ENCODE measurements around the gene CIPC. TPM values are rescaled to one million over a fixed set of nuclear protein-coding genes. Genes with fewer than 3 reads are reported as not detected.
A peak's percentile ranks its signal among the peaks of the same experiment; 100 is the strongest.

CIPC gene
- total RNA-seq, 1 experiment from 2014 or later: 12.9 TPM

- DNase-seq (ENCODE audit: low read depth): no peak
Measured at GRCh38 chr14:77151245-77151644, 53.2 kb downstream of the CIPC start.

DNA sequence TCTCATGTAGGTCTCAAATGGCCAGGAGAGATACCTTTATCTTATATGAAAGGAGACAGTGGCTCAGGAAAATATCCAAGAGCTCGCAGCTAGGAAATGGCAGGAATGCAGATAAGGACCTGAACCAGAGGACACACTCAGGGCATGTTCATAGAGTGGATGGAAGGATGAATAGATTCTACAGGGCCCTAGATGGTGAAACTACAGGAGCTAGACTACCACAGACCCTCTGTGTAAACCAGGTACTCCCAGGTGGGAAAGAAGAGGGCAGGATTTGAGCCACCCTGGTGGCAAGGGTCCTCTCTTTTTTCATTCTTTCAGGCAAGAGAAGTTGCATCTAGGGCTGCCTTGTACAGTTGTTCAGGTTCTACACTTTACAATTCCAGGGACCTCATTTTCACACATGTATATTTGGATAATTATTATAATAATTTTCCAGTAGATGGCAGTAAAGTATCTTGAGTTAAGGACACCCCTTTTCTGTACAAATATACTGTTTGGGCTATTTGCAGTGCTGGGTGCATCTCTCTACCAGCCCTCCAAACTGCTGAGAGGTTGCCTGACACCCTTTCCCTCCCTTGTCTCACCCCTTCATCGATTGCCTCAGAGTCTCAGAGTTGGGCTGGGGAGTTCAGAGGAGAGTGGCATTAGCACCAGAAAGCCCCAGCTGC lies 54.0 kb downstream of the CIPC start:
- DNase-seq (ENCODE audit: low read depth): peak; percentile 29

DNA sequence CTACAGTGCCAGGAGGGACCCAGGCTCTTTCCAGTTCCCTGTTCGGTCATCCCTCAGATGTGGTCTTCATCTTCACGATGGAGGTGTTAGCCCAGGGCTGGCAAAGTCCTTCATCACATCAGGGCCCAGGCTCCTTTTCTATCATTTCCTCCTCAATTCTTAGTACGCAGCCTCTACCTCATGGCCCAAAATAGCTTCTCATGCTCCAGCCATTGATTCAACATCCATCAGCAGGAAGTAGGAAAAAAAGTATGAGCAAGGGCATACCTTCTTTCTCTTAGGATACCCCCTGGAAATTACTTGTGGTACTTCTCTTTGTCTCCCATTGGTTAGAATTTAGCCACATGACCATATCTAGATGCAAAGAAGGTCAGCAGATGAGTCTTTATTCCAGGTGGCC lies 55.7 kb downstream of the CIPC start:
- no peak for DNase-seq (ENCODE audit: low read depth)

GRCh38 chr14:77154421-77154820 lies 56.4 kb downstream of the CIPC start:
- no peak for DNase-seq (ENCODE audit: low read depth)

DNA sequence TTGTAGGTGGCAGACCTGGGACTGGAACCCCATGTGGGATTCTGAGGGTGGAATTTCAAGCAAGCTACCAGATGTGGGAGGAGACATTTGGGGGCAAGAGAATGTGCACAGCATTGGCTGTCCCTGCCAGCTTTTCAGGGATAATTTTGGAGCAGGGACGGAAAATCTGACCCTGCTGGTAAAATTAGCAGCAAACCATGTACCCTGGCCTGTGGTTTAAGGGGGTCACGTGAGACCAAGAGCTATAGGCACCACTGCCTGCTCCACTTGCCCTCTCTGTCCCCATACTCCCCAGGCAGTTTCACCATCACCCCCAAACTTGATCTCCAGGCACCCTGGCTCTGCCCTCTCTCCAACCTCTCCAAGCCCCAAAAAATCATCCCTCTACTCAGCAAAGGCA lies 57.0 kb downstream of the CIPC start:
- no peak for DNase-seq (ENCODE audit: low read depth)

GRCh38 chr14:77157740-77158139 lies 59.7 kb downstream of the CIPC start:
- DNase-seq (ENCODE audit: low read depth): no peak

DNA sequence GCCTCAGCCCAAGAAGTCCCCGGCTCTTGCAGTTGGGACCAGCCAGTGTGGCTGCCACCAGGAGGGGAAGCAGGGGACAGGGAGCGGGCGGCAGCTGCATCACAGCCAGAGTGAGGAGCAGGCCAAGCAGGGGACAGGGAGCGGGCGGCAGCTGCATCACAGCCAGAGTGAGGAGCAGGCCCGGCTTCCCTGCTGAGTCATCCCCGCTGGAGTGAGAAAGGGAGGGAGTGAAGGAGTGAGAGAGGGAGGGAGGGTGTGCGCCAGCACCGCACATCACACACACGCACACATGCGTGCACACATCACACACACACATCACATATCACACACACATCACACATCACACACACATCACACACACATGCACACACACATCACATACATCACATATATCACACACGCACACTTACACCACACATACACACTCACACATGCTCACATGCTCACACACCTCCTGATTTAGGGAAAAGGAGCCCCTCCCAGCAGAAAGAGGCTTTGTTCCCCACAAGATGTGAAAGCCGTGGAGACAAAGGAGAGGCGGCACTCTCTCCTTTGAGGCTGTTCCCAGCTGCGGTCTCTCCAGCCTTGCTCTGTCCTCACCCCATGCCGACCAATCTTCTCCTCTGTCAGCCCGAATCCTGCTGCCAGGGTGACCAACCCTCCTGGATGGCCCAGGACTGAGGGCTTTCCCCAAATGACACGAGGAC lies 60.3 kb downstream of the CIPC start:
- peak; percentile 64 for DNase-seq (ENCODE audit: low read depth)

GRCh38 chr14:77158882-77159255 lies 60.8 kb downstream of the CIPC start:
- no peak for DNase-seq (ENCODE audit: low read depth)

- DNase-seq (ENCODE audit: low read depth): no peak
Measured at GRCh38 chr14:77161011-77161410, 63.0 kb downstream of the CIPC start.

Other genes starting within 250 kb of the CIPC start
- 22.0 and 27.6 TPM in 2 replicates for gene IRF2BPL, start 69.5 kb upstream of the CIPC start, total RNA-seq (2014; rRNA removed; shearing (Covaris generic))
- gene ZDHHC22, start 43.5 kb downstream of the CIPC start, total RNA-seq (2014; rRNA removed; shearing (Covaris generic)): 0.10 TPM in 1 of 2 replicates, not detected in the other
- not detected in 2 replicates for gene TMEM63C, start 83.5 kb downstream of the CIPC start, total RNA-seq (2014; rRNA removed; shearing (Covaris generic))
- not detected in 2 replicates for gene NGB, start 172.9 kb downstream of the CIPC start, total RNA-seq (2014; rRNA removed; shearing (Covaris generic))
- 13.7 and 15.1 TPM in 2 replicates for gene POMT2, start 222.6 kb downstream of the CIPC start, total RNA-seq (2014; rRNA removed; shearing (Covaris generic))
- gene GSTZ1, start 222.8 kb downstream of the CIPC start, total RNA-seq (2014; rRNA removed; shearing (Covaris generic)): 46.9 and 57.1 TPM in 2 replicates